Hematopoietic multipotent progenitor cell treated with erythropoietin and hydrocortisone succinate and interleukin-3 and kit ligand, for 15 days (in vitro differentiated cells): ENCODE measurements around the gene MRPL20.
"Not testable (repeated sequence)": the region's sequence is repeated elsewhere in the genome, so short reads cannot be mapped to it uniquely, and the experiment has no call there.

Experiments
- DNase-seq: peaks from one replicate; pipeline ENCODE4 v3.0.0-alpha.2; 2015; ENCODE audit warnings: low spot score

The MRPL20 gene

GRCh38 chr1:1406821-1407635 lies at the start of gene MRPL20:
Gene MRPL20 (minus strand): TSS chr1:1407293. CDS start chr1:1407217, 76 bp downstream.
- peak; percentile 93 for DNase-seq

GRCh38 chr1:1456683-1457255 lies 49.7 kb upstream of the MRPL20 start:
- not testable (repeated sequence) for DNase-seq

GRCh38 chr1:1455934-1456333 lies 48.8 kb upstream of the MRPL20 start:
- not testable (repeated sequence) for DNase-seq

DNA sequence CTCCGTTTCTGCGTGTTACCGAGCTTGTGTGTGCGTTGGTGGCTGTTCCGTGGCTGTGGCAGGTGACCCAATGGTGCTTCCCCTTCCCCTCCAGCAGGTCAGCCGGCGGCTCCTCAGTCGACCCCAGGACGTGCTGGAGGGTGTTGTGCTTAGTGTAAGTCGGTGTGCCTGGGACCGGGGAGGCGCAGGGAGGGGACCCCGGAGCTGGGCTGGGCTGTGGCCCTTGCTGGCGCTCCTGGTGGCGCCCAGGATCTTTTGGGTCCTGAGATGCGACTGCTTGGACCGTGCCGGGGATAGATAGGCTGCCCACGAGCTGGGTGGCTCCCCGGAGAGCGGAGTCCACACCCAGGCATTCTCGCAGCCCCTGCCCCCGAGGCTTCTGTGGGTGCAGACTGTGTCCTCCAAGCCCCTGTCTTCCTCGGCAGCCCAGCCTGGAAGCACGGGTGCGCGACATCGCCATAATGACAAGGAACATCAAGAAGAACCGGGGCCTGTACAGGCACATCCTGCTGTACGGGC lies 48.3 kb upstream of the MRPL20 start:
- DNase-seq: no peak

DNA sequence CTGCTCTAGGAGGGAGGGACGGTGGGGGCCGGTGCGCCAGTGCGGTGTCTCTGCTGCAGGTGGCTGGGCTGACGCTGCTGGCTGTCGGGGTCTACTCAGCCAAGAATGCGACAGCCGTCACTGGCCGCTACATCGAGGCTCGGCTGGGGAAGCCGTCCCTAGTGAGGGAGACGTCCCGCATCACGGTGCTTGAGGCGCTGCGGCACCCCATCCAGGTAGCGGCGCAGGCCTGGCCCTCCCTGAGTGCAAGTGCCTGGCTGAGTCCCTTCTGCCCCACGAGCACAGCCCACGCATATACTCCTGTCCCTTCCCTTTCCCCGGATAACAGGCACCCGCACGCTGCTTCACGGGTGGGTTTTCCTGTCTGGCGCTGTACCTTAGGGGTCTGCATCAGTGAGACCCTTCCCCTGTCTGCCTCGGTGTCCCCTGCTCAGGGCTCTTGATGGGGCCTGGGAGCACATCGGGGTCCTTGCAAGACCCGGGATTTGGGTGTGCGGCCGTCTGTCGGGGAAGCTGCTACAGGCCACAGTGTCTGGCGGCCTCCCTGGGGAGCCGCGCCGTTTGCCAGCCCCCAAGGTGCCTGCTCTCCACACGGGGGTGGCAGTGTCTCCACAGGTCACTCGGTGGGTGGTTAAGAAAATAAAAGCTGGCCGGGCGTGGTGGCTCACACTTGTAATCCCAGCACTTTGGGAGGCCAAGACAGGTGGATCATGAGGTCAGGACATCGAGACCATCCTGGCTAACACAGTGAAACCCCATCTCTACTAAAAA lies 47.4 kb upstream of the MRPL20 start:
- not testable (repeated sequence) for DNase-seq

GRCh38 chr1:1452882-1453281 lies 45.8 kb upstream of the MRPL20 start:
- DNase-seq: no peak

DNA sequence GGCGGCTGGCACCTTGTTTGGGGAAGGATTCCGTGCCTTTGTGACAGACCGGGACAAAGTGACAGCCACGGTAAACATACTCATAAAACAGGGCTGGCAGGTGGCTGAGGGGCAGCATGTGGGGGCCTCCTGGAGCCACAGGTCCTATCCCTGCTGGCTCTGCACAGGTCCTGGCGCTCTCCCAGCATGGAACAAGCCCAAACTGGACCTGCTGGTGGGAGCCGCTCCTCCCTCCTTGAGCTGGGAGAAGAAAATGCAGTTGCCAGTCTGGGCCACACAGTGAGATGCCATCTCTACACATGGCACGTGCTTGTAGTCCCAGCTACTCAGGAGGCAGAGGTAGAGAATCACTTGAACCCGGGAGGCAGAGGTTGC lies 45.3 kb upstream of the MRPL20 start:
- not testable (repeated sequence) for DNase-seq

GRCh38 chr1:1451696-1452364 lies 44.7 kb upstream of the MRPL20 start:
- no peak for DNase-seq

DNA sequence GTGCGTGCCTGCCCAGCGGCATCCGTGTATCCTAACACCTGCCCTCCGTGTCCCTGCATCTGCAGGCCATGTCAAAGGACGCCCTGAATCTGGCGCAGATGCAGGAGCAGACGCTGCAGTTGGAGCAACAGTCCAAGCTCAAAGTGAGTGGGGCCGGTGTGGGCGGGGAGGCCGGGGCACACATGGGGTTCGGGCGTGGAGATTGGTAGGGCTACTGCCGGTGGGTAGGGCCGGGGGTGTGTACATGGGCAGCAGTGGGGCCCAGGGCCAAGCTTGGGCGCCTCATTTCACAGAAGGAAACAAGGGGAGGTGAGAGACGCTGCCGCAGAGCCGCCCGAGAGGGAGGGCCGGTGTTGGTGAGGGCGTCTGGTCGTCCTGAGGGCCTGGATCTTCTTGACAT lies 43.5 kb upstream of the MRPL20 start:
- not testable (repeated sequence) for DNase-seq

- no peak for DNase-seq
Observed at GRCh38 chr1:1449099-1449739, 42.1 kb upstream of the MRPL20 start, which contains the start of gene ATAD3C. Gene ATAD3C (plus strand): TSS chr1:1449689. CDS start chr1:1450684, 995 bp downstream.

DNA sequence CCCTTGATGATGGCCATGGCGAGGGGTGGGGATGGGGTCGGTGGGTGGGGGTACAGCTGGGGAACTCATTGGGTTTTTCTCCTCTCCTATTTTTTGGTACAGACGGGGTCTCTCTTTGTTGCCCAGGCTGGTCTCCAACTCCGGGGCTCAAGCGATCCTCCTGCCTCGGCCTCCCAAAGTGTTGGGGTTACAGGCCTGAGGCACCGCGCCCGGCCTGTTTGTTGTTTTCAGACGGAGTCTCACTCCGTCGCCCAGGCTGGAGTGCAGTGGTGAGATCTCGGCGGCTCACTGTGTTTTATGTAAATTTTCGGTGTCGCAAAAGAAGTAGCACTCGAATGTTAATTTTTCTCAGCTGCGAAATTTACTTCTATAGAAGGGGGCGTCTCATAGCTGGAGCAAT lies 39.5 kb upstream of the MRPL20 start:
- not testable (repeated sequence) for DNase-seq

DNA sequence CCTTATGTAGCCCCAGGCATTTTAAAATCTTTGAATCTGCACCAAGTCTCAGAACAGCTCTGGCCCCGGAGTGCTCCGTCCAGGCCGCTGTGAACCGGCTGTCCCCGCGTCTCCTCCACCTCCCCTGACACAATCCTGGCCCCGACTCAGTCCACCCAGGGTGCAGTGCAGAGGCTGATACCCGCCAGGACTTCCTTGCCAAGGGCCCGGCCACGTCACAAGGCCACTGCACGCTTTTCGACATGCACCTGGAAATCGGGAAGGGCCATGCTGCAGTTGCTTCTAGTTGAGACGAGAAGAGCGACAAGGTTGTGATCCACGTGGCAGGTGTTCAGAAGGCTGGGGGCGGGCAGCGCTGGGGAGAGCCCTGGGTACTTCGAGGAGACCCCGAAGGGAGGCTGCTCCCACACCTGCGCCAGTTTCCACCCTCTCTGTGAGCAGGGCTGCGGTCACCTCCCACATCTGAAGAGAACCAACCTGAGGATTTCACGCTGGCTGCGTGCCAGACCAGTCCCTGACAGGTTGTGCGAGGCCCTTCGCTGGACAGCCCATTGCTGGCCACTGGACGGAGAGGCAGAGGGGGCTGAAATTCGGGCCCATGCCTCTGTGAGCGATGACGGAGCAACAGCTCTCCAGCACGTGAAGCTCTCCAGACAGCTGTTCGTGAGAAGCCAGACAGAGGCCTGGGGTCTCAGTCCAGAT lies 35.1 kb upstream of the MRPL20 start:
- no peak for DNase-seq

DNA sequence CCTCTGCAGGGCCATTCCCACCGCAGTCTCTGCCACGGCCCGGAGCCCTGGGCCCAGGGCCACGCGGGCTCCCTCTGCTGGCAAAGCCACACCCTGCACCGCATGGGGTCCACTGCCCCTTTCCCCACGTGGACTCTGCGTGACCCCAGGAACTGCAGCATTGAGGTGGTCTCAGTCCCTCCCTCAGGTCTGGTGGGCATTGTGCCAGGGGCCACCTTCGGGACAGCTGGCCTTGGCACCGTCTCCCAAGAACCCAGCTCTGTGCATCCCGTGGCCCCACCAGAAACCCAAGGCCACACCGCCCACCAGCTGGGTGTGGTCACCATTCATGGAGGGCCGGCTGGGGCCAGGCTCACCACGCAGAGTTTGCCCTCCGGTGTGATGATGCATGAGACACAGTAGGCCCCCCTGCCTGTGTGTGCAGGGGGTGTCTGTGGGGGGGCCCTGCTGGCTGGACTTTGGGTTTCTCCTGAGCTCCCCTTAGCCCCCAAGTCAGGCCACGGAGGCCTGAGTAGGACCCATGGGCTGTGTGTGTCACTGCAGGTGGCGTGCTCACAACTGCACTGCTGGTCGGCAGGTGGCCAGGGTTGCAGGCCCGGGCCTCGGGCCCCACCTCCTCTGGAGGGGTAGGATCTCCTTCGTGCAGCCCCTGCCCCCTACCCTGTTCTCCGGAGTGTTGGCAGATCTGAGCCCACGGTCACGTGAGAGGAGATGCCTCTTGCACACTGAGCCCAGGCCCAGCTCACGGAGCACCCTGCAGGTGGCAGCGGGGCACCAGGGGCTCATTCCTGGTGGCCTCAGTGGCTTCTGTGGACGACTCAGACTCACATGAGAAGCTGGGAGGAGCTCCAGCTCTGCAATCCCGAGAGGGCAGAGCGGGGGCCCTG lies 34.2 kb upstream of the MRPL20 start:
- peak; percentile 45 for DNase-seq

DNA sequence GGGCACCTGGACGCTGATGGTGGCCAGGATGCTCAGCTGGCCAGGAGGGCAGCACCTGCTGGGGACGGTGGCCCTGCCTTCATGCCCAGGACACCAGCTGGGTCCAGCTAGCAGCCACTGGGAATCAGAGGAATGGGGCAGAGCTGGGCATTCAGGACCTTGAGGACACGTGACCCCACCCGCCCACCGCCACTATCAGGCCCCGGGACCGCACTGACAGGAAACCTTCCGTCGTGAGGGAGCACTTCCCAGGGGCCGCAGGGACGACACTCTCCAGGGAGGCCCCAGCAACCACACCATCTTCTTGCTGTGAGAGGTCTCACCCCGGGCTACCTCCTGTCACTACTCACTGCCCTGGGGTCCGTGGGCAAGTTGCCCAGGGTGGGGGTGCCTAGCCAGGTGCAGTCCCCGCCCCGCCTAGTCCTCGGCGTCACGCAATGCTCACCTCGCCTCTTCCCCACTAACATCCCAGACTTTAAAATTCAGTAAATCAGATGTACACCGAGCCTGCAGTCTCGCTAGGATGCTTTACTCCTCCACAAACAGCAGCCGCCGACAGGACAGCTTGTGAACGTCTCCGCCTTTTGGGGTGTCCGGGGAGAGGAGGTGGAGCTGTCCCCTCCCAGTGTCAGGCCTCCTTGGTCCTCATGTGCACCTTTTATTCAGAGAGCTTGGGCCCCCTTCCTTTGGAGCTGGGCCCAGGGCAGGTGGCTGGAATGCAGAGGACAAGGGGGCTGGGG lies 33.3 kb upstream of the MRPL20 start:
- DNase-seq: no peak

DNA sequence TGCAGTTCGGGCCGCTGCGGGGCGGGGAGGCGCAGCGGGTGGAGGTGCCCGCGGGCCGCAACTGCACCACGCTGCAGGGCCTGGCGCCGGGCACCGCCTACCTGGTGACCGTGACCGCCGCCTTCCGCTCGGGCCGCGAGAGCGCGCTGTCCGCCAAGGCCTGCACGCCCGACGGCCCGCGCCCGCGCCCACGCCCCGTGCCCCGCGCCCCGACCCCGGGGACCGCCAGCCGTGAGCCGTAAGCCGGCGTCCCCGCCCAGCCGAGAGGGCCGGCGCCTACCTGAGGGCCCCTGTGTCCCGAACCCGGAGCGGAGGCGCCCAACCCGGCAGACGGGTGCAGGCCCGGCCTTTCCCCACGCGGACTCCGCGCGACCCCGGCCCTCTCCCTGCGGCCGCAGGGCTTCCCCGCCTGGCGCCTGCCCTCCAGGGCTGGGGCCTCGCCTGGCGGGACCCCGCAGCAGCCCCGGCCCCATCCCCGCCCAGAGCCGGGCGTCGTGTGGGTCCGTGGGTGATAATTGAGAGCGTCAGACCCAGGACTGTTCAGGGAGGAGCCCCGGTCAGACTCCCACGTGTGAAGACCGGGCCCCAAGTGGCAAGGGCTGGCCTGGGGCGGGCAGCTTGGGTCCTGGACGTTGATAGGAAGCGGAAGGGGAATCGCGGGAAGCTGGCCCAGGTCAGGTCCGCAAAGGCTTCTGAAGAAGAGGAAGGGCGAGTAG lies 32.6 kb upstream of the MRPL20 start:
- no peak for DNase-seq

DNA sequence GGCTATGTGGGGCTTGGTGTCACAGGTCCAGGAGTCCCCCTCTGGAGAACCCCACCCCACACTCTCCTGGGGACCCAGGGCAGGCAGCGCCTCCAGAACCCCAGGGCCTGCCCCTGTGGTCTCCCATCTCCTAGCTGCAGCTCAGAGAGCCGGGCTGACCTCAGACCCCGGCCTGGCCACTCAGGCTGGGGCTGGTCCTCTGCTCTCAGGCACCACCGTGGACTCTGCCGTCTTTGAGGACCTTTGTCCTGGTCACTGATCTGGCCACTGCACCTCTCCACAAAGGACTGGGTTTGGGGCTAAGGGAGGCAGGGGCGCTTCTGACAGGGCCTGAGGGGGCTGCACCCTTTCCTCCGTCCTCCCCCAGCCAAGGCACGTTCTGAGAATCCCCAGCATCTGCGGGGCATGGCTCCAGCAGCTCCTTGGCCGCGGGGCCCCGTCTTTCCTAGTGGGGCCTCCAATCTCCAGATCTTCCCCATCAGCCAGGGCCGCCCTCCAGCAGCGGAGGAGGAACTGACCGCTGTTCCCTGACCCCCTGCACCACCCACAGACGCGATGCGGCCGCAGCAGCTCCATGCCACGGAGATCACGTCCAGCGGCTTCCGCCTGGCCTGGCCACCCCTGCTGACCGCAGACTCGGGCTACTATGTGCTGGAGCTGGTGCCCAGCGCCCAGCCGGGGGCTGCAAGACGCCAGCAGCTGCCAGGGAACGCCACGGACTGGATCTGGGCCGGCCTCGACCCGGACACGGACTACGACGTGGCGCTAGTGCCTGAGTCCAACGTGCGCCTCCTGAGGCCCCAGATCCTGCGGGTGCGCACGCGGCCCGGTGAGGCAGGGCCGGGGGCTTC lies 31.7 kb upstream of the MRPL20 start:
- DNase-seq: no peak

- DNase-seq: no peak
Observed at GRCh38 chr1:1437904-1438376, 30.8 kb upstream of the MRPL20 start.
